Esophagus squamous epithelium (tissue), 5 donors: Measurements from ENCODE around the gene SLC29A2. TPM values are rescaled to one million over a fixed set of nuclear protein-coding genes. Genes with fewer than 3 reads are reported as not detected.
A peak's percentile ranks its signal among the peaks of the same experiment; 100 is the strongest.

Source experiments
- DNase-seq: peaks from one replicate; lab custom pipeline; 2025; lab: John Stamatoyannopoulos, UW
- H3K27ac ChIP-seq, 4 donors: fragments of 200-600 bp; sonication (generic); one replicate each; pipeline ENCODE4 v1.5.1; 2016 to 2019; ENCODE audit warnings: mild to moderate bottlenecking in 1 of 4
- H3K27me3 ChIP-seq, 4 donors: fragments of 200-600 bp; sonication (generic); 1 replicate in 3 of 4; 2 replicates in 1 of 4; pipeline versions ENCODE4 v1.5.1 to v1.6.0; 2017 to 2021; ENCODE audit warnings: antibody characterized with exemption in 1 of 4
- H3K36me3 ChIP-seq, 3 donors: fragments of 200-600 bp; sonication (generic); one replicate each; pipeline ENCODE4 v1.5.1; 2016 to 2019
- H3K4me1 ChIP-seq, 3 donors: fragments of 200-600 bp; sonication (generic); one replicate each; pipeline ENCODE4 v1.5.1; 2017 to 2019
- H3K4me3 ChIP-seq, 4 donors: fragments of 200-600 bp; sonication (generic); 1 replicate in 3 of 4; 2 replicates in 1 of 4; pipeline ENCODE4 v1.5.1; 2016 to 2019; ENCODE audit warnings: mild to moderate bottlenecking in 2 of 4, moderate library complexity in 1 of 4
- H3K9me3 ChIP-seq, 3 donors: fragments of 200-600 bp; sonication (generic); one replicate each; pipeline ENCODE4 v1.5.1; 2016 to 2019
- CTCF ChIP-seq, 6 experiments: fragments of 450-650 bp in 4 of 6; fragments of 200-600 bp in 2 of 6; sonication (generic) in 2 of 6; IDR thresholded peaks; one replicate each; pipeline ENCODE4 v1.5.1; 2016 to 2019; ENCODE audit warnings: antibody characterized with exemption in 6 of 6, mild to moderate bottlenecking in 4 of 6, moderate library complexity in 4 of 6
- POLR2A ChIP-seq, 4 donors: fragments of 450-650 bp; IDR thresholded peaks; one replicate each; pipeline ENCODE4 v1.6.1; 2017; ENCODE audit warnings: antibody characterized with exemption in 4 of 4, mild to moderate bottlenecking in 4 of 4, moderate library complexity in 3 of 4
- WGBS, 2 donors: methylation state at CpG; one replicate each; pipeline ENCODE4 v1.1.5; 2018; 5-methylcytosine and 5-hydroxymethylcytosine counted together
- intact Hi-C: fragments of 100-400 bp; cut with DNase I; formaldehyde crosslinking; loops from one replicate; pipeline ENCODE4 v1.15.0; 2022
- total RNA-seq, 4 donors: library from RNA; depleted of rRNA; stranded (reverse); fragments of >200 nt; gene quantifications; one replicate each; pipeline ENCODE4 v1.1.0, GENCODE V29; 2016
- donor health status: DM: yes; HTN: yes; CAD: no.

The SLC29A2 gene
- total RNA-seq, 4 donors from 2014 or later, result 2.9 to 5.5 (median 4.8) TPM

GRCh38 chr11:66331542-66332370 lies 39.8 kb downstream of the SLC29A2 start:
- Histone ChIP-seq H3K9me3 (no peaks in the 10 kb centered on the region), H3K4me3 (no peak overlapping the region), H3K27ac (no peak overlapping the region), H3K27me3 (no peaks in the 10 kb centered on the region), H3K36me3 (peaks cover 11 to 34% (median 20%) of the 10 kb centered on the region in 3 donors), H3K4me1 (peaks cover 40 to 60% (median 45%) of the 10 kb centered on the region in 3 donors)
- intact Hi-C loops, result no loop called here
- no peak for DNase-seq
- no peak for TF ChIP-seq POLR2A (IDR thresholded peaks at IDR 0.05)
- no peak for TF ChIP-seq CTCF (IDR thresholded peaks at IDR 0.05)
- WGBS, 2 donors, result 80 to 94% methylated on average over 3 to 10 of the region's 12 CpGs

GRCh38 chr11:66330931-66331330 lies 40.6 kb downstream of the SLC29A2 start:
- peaks cover 11 to 34% (median 20%) of the 10 kb centered on the region in 3 donors for H3K36me3 ChIP-seq
- DNase-seq, result no peak
- WGBS, 2 donors, result 61 to 63% methylated on average over 7 to 8 of the region's 10 CpGs
- H3K27ac ChIP-seq, result no peak overlapping the region
- intact Hi-C loops, result no loop called here
- H3K4me3 ChIP-seq, result no peak overlapping the region
- H3K4me1 ChIP-seq, result peaks cover 38 to 60% (median 48%) of the 10 kb centered on the region in 3 donors
- no peaks in the 10 kb centered on the region for H3K9me3 ChIP-seq
- TF ChIP-seq POLR2A (IDR thresholded peaks at IDR 0.05) (no peak), CTCF (IDR thresholded peaks at IDR 0.05) (no peak)
- no peaks in the 10 kb centered on the region for H3K27me3 ChIP-seq

DNA sequence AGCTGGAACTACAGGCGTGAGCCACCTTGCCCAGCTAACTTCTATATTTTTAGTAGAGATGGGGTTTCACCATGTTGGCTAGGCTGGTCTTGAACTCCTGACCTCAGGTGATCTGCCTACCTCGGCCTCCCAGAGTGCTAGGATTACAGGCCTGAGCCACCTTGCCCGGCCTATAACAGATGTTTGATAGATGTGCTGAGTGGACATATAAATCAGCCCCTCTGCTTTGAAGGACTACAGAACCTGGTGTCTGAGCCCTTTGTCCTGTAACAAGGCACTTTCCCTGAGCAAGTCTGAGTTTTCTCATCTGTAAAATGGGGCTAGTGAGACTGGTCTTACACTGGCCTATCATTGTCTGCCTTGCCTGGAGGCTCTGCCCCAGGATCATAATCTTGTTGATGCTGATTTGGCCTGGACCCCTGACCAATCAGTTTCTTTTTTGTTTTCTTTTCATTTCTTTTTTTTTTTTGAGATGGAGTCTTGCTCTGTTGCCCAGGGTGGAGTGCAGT lies 42.3 kb downstream of the SLC29A2 start:
- Histone ChIP-seq H3K4me3 (no peak overlapping the region), H3K4me1 (peaks cover 24 to 60% (median 33%) of the 10 kb centered on the region in 3 donors), H3K27ac (no peak overlapping the region), H3K9me3 (no peaks in the 10 kb centered on the region), H3K36me3 (peaks cover 11 to 34% (median 20%) of the 10 kb centered on the region in 3 donors), H3K27me3 (no peaks in the 10 kb centered on the region)
- intact Hi-C loops, result no loop called here
- 75% methylated on average over 1 to 2 of the region's 3 CpGs for WGBS, 2 donors
- DNase-seq, result no peak
- TF ChIP-seq CTCF (IDR thresholded peaks at IDR 0.05) (no peak), POLR2A (IDR thresholded peaks at IDR 0.05) (no peak)

- no peak for DNase-seq
- no peaks in the 10 kb centered on the region for H3K9me3 ChIP-seq
- TF ChIP-seq POLR2A (IDR thresholded peaks at IDR 0.05) (no peak), CTCF (IDR thresholded peaks at IDR 0.05) (peak; percentile 90 to 98 (median 96))
- 14% methylated on average over 11 to 15 of the region's 19 CpGs for WGBS, 2 donors
- H3K27me3 ChIP-seq, result no peaks in the 10 kb centered on the region
- peak overlapping the region in 3 of 4 donors; percentile 17 to 88 (median 29) for H3K27ac ChIP-seq
- peak overlapping the region in 1 of 4 donors; percentile 43 for H3K4me3 ChIP-seq
- H3K4me1 ChIP-seq, result peaks cover 24 to 53% (median 29%) of the 10 kb centered on the region in 3 donors
- peaks cover 10 to 28% (median 15%) of the 10 kb centered on the region in 3 donors for H3K36me3 ChIP-seq
- intact Hi-C loops, result no loop called here
These were observed 43.0 kb downstream of the SLC29A2 start for GRCh38 chr11:66328302-66329144.
